H1 (cell line): Measurements from ENCODE around the gene ECI1. TPM values are rescaled to one million over a fixed set of nuclear protein-coding genes. Genes with fewer than 3 reads are reported as not detected.

Source experiments
- CTCF ChIA-PET: fragments of 300-600 bp; sonication (Branson Sonifier 250); formaldehyde crosslinking; loops from one replicate; lab custom pipeline; 2021; ENCODE audit not compliant: partially characterized antibody; lab: Charles Lee
- POLR2A ChIA-PET: fragments of 300-600 bp; sonication (Branson Sonifier 250); formaldehyde crosslinking; loops from one replicate; lab custom pipeline; 2021; ENCODE audit warnings: inconsistent platforms; ENCODE audit not compliant: partially characterized antibody; lab: Charles Lee
- DNase-seq, 2 experiments: peaks; one replicate each; pipeline versions ENCODE4 v3.0.0 to v3.0.0-alpha.2; 2010 to 2022; ENCODE audit warnings: low spot score in 2 of 2, low read depth in 1 of 2, mixed read lengths in 1 of 2
- FAIRE-seq: peaks from 2 replicates; lab custom pipeline; 2011; peaks lifted over from hg19 to GRCh38; lab: Jason Lieb, UNC
- H2AFZ ChIP-seq: 2 replicates; pipeline ENCODE4 v1.8.1; 2012; ENCODE audit warnings: low read length, inconsistent platforms
- H2AK5ac ChIP-seq: 2 replicates; pipeline ENCODE4 v1.6.1; 2013; ENCODE audit warnings: low read depth, low read length
- H2BK120ac ChIP-seq: replicated peaks from 2 replicates; pipeline ENCODE3; 2013; ENCODE audit warnings: low read depth, low read length, inconsistent platforms
- H2BK12ac ChIP-seq: 2 replicates; pipeline ENCODE4 v1.6.1; 2013; ENCODE audit warnings: low read depth, low read length
- H2BK15ac ChIP-seq: 2 replicates; pipeline ENCODE4 v1.6.1; 2013; ENCODE audit warnings: low read length
- H2BK20ac ChIP-seq: 2 replicates; pipeline ENCODE4 v1.6.1; 2013; ENCODE audit warnings: low read length
- H2BK5ac ChIP-seq: 2 replicates; pipeline ENCODE4 v1.6.1; 2013; ENCODE audit warnings: low read depth, low read length
- H3K14ac ChIP-seq: 2 replicates; pipeline ENCODE4 v1.6.1; 2013; ENCODE audit warnings: inconsistent platforms; ENCODE audit not compliant: insufficient read length
- H3K18ac ChIP-seq: 2 replicates; pipeline ENCODE4 v1.6.1; 2013; ENCODE audit warnings: low read length; ENCODE audit errors: extremely low read depth
- H3K23ac ChIP-seq: 2 replicates; pipeline ENCODE4 v1.6.1; 2013; ENCODE audit warnings: inconsistent platforms; ENCODE audit not compliant: insufficient read length
- H3K23me2 ChIP-seq: 2 replicates; pipeline ENCODE4 v1.6.1; 2013; ENCODE audit warnings: low read depth, low read length
- H3K27ac ChIP-seq: 2 replicates; pipeline ENCODE4 v1.6.1; 2011; ENCODE audit warnings: low read depth, low read length, inconsistent platforms
- H3K27me3 ChIP-seq, 4 experiments: replicated peaks in 1 of 4; 1 replicate in 1 of 4; 2 replicates in 3 of 4; pipeline versions ENCODE4 v1.6.1 to v1.8.1; 2011 to 2013; ENCODE audit warnings: low read length in 3 of 4, mild to moderate bottlenecking in 3 of 4, inconsistent platforms in 2 of 4, mixed read lengths in 2 of 4, moderate library complexity in 1 of 4; ENCODE audit not compliant: control insufficient read depth in 3 of 4, insufficient read depth in 3 of 4; ENCODE audit errors: extremely low read depth in 1 of 4
- H3K36me3 ChIP-seq, 4 experiments: 2 replicates each; pipeline versions ENCODE4 v1.6.1 to v1.8.1; 2011 to 2013; ENCODE audit warnings: mild to moderate bottlenecking in 4 of 4, low read length in 3 of 4, moderate library complexity in 2 of 4, control low read depth in 1 of 4, inconsistent platforms in 1 of 4; ENCODE audit not compliant: insufficient read depth in 4 of 4, control insufficient read depth in 2 of 4
- H3K4ac ChIP-seq: replicated peaks from 2 replicates; pipeline ENCODE3; 2013; ENCODE audit warnings: low read length, low read depth, mixed read lengths, inconsistent platforms; ENCODE audit not compliant: insufficient read length
- H3K4me1 ChIP-seq, 4 experiments: replicated peaks in 1 of 4; 1 replicate in 1 of 4; 2 replicates in 3 of 4; pipeline versions ENCODE4 v1.6.1 to v1.8.1; 2011 to 2013; ENCODE audit warnings: low read length in 3 of 4, inconsistent platforms in 2 of 4, mixed read lengths in 1 of 4; ENCODE audit not compliant: insufficient read depth in 4 of 4, control insufficient read depth in 3 of 4
- H3K4me2 ChIP-seq, 2 experiments: 2 replicates each; pipeline versions ENCODE4 v1.6.1 to v1.8.1; 2011 to 2013; ENCODE audit warnings: low read depth in 2 of 2, low read length in 2 of 2, control low read depth in 1 of 2, inconsistent platforms in 1 of 2, mild to moderate bottlenecking in 1 of 2; ENCODE audit not compliant: insufficient read depth in 1 of 2
- H3K4me3 ChIP-seq, 4 experiments: fragments of 200-600, 300-600 bp in 1 of 4; sonication (generic), shearing (Covaris generic), sonication (Bioruptor Twin) in 1 of 4; 2 replicates each; pipeline versions ENCODE4 v1.5.1 to v1.8.1; 2011 to 2016; ENCODE audit warnings: low read length in 4 of 4, low read depth in 3 of 4, control low read depth in 2 of 4, inconsistent platforms in 2 of 4, mild to moderate bottlenecking in 2 of 4, mixed read lengths in 1 of 4, moderate library complexity in 1 of 4; ENCODE audit not compliant: insufficient read depth in 2 of 4; ENCODE audit errors: extremely low read depth in 1 of 4
- H3K56ac ChIP-seq: replicated peaks from 2 replicates; pipeline ENCODE3; 2013; ENCODE audit warnings: low read depth, mild to moderate bottlenecking, mixed read lengths, low read length, inconsistent platforms; ENCODE audit not compliant: insufficient read length
- H3K79me1 ChIP-seq: 2 replicates; pipeline ENCODE4 v1.6.1; 2013; ENCODE audit warnings: low read depth, low read length, control low read depth
- H3K79me2 ChIP-seq, 2 experiments: 2 replicates each; pipeline versions ENCODE4 v1.6.1 to v1.8.1; 2012 to 2013; ENCODE audit warnings: low read length in 2 of 2, mild to moderate bottlenecking in 2 of 2, inconsistent platforms in 1 of 2; ENCODE audit not compliant: insufficient read depth in 2 of 2, control insufficient read depth in 1 of 2
- H3K9ac ChIP-seq, 4 experiments: replicated peaks in 1 of 4; 1 replicate in 1 of 4; 2 replicates in 3 of 4; pipeline versions ENCODE4 v1.6.1 to v1.8.1; 2011 to 2013; ENCODE audit warnings: low read depth in 3 of 4, low read length in 3 of 4, control low read depth in 2 of 4, mild to moderate bottlenecking in 2 of 4, moderate library complexity in 2 of 4, inconsistent platforms in 1 of 4; ENCODE audit errors: extremely low read depth in 1 of 4
- H3K9me3 ChIP-seq, 2 experiments: 2 replicates each; pipeline versions ENCODE4 v1.6.1 to v1.8.1; 2012 to 2013; ENCODE audit warnings: mild to moderate bottlenecking in 2 of 2, moderate library complexity in 2 of 2, control low read depth in 1 of 2, inconsistent platforms in 1 of 2, low read depth in 1 of 2, low read length in 1 of 2, mixed read lengths in 1 of 2; ENCODE audit not compliant: insufficient read depth in 2 of 2
- H4K20me1 ChIP-seq, 2 experiments: replicated peaks in 1 of 2; 2 replicates each; pipeline versions ENCODE3 to v1.8.1; 2011 to 2013; ENCODE audit warnings: inconsistent platforms in 2 of 2, low read length in 2 of 2, mild to moderate bottlenecking in 1 of 2; ENCODE audit not compliant: insufficient read depth in 2 of 2, control insufficient read depth in 1 of 2
- H4K5ac ChIP-seq: 2 replicates; pipeline ENCODE4 v1.6.1; 2013; ENCODE audit warnings: low read length, low read depth, mixed read lengths, inconsistent platforms; ENCODE audit not compliant: insufficient read length
- H4K8ac ChIP-seq: 2 replicates; pipeline ENCODE4 v1.8.0; 2013; ENCODE audit warnings: mild to moderate bottlenecking, moderate library complexity, low read length, inconsistent platforms; ENCODE audit not compliant: insufficient read depth; ENCODE audit errors: extremely low read depth
- H4K91ac ChIP-seq: replicated peaks from 2 replicates; pipeline ENCODE3; 2013; ENCODE audit warnings: low read length, mixed read lengths, inconsistent platforms; ENCODE audit not compliant: insufficient read length
- FOSL1 ChIP-seq: IDR thresholded peaks from 2 replicates; pipeline ENCODE4 v1.6.1; 2011; ENCODE audit warnings: mild to moderate bottlenecking, low read depth, low read length, moderate library complexity; ENCODE audit not compliant: insufficient read depth
- GTF2F1 ChIP-seq: IDR thresholded peaks from 2 replicates; pipeline ENCODE4 v1.6.1; 2012; ENCODE audit warnings: low read depth, low read length, improper control_type of control experiment, borderline replicate concordance
- KDM4A ChIP-seq: IDR thresholded peaks from one replicate; pipeline ENCODE4 v1.7.1; 2012; ENCODE audit warnings: low read depth, mild to moderate bottlenecking, moderate library complexity, low read length, inconsistent platforms; ENCODE audit not compliant: severe bottlenecking
- MAFK ChIP-seq: IDR thresholded peaks from 2 replicates; pipeline ENCODE4 v1.6.1; 2012; ENCODE audit warnings: low read depth, mild to moderate bottlenecking, improper control_type of control experiment, low read length
- MAX ChIP-seq: IDR thresholded peaks from 2 replicates; pipeline ENCODE4 v1.6.1; 2012; ENCODE audit warnings: inconsistent platforms
- WGBS, 2 experiments: shearing (Covaris generic) in 1 of 2; methylation state at CpG; one replicate each; pipeline versions ENCODE4 v1.1.6 to v1.1.7; 2013 to 2015; ENCODE audit warnings: low lambda C conversion rate in 2 of 2, mixed read lengths in 2 of 2, inconsistent platforms in 1 of 2, low coverage in 1 of 2, missing lambda C conversion rate in 1 of 2; ENCODE audit not compliant: insufficient replicate concordance in 2 of 2, insufficient coverage in 1 of 2, insufficient read length in 1 of 2; ENCODE audit errors: extremely low coverage in 1 of 2, missing lambda C conversion rate in 1 of 2; 5-methylcytosine and 5-hydroxymethylcytosine counted together
- polyA plus RNA-seq, 7 experiments: library from polyadenylated mRNA; depleted of rRNA in 3 of 7; stranded (reverse) in 5 of 7; unstranded in 2 of 7; fragments of >200 nt in 5 of 7; fragments of 200-250 nt in 2 of 7; gene quantifications; 1 replicate in 5 of 7; 2 replicates in 1 of 7; 4 replicates in 1 of 7; pipeline versions ENCODE4 v1.2.1 to v1.2.3, GENCODE V29; 2011 to 2013; ENCODE audit warnings: missing spikeins in 2 of 7, mixed read lengths in 2 of 7
- total RNA-seq: library from RNA; stranded (reverse); fragmentation: NEBNext Ultra II Directional; extraction: Animal tissue kit (Norgen Biotek cat#: 25700); gene quantifications from 2 replicates; pipeline ENCODE4 v1.2.1, GENCODE V29; 2021

Gene ECI1
- total and polyA plus RNA-seq, 2 of the 8 experiments (the other 6 are each of a cell fraction or from before 2014, with no cell fraction given): 79.5 to 151 TPM

GRCh38 chr16:2196162-2196980, 55.0 kb downstream of the ECI1 start, which contains the start of gene CASKIN1:
Gene CASKIN1, minus strand, starts transcription at chr16:2196605. Its CDS starts 173 bp downstream, at chr16:2196432.
- FAIRE-seq (no peak), DNase-seq (no peak)
- H3K4me1 ChIP-seq: peaks cover 0 to 10% (median 3%) of the 10 kb centered on the region in 4 experiments; a peak in 4 of 7 replicates
- H2BK12ac ChIP-seq: no peak within 1 kb of the TSS
- no peak within 1 kb of the TSS for H2BK20ac ChIP-seq
- no peaks in the 10 kb centered on the region for H3K79me2 ChIP-seq
- no peak within 1 kb of the TSS for H3K9ac ChIP-seq
- H3K36me3 ChIP-seq: no peaks in the 10 kb centered on the region
- peaks cover 4 to 14% of the 10 kb centered on the region in 2 experiments for H4K20me1 ChIP-seq
- H3K4me3 ChIP-seq: peak within 1 kb of the TSS; percentile 39 to 74 (median 48)
- peak within 1 kb of the TSS; percentile 89 for H4K8ac ChIP-seq
- peaks cover 4 to 34% (median 24%) of the 10 kb centered on the region in 4 experiments for H3K27me3 ChIP-seq
- H4K5ac ChIP-seq: no peak within 1 kb of the TSS
- no peak within 1 kb of the TSS for H3K14ac ChIP-seq
- H3K56ac ChIP-seq: no peak within 1 kb of the TSS
- H3K23me2 ChIP-seq: peaks cover 8% of the 10 kb centered on the region; the same call in 1 of the 2 replicates
- H3K18ac ChIP-seq: no peak within 1 kb of the TSS; the same call in 1 of the 2 replicates
- no peak within 1 kb of the TSS for H3K23ac ChIP-seq
- no peak within 1 kb of the TSS for H2BK5ac ChIP-seq
- H4K91ac ChIP-seq: peak within 1 kb of the TSS; percentile 85
- CTCF ChIA-PET: interaction anchor here (0.6 to 3.2 kb wide), 8 partner anchors 7 to 467 kb away, joined by 3 to 26 read pairs (median 9); partner anchors contain the start of genes BRICD5, DNASE1L2 and ECI1
- TF ChIP-seq MAFK (no peak), MAX (peak; percentile 26; the same call in 1 of the 2 replicates), KDM4A (peak; percentile 2), FOSL1 (0 out of 2 replicates have a peak, but pooled peaks have one; percentile 20), GTF2F1 (no peak)
- no peak within 1 kb of the TSS for H3K27ac ChIP-seq
- no peaks in the 10 kb centered on the region for H3K79me1 ChIP-seq
- H3K4ac ChIP-seq: peak within 1 kb of the TSS; percentile 69
- no peaks in the 10 kb centered on the region for H3K9me3 ChIP-seq
- POLR2A ChIA-PET: interaction anchor here (0.8 to 6.9 kb wide), 14 partner anchors 10 to 56 kb away, joined by 3 to 63 read pairs (median 6); partner anchors contain the start of genes BRICD5, DNASE1L2, ECI1 and MLST8
- 0% methylated on average over 7 of the region's 129 CpGs; no CpG with 5 or more reads in 1 of the 2 experiments for WGBS, 2 experiments
- H2BK120ac ChIP-seq: no peak within 1 kb of the TSS
- no peak within 1 kb of the TSS for H2AFZ ChIP-seq
- H3K4me2 ChIP-seq: peak within 1 kb of the TSS; percentile 52 to 97
- H2BK15ac ChIP-seq: peak within 1 kb of the TSS; percentile 72
- H2AK5ac ChIP-seq: peak within 1 kb of the TSS; percentile 24; the same call in 1 of the 2 replicates
